Putamen (tissue), 1 donor: Measurements from ENCODE around the gene MASP1.

Experiments used
- DNase-seq: peaks from one replicate; pipeline ENCODE4 v3.0.0-alpha.2; 2016; ENCODE audit warnings: low spot score

The MASP1 gene, protein sequence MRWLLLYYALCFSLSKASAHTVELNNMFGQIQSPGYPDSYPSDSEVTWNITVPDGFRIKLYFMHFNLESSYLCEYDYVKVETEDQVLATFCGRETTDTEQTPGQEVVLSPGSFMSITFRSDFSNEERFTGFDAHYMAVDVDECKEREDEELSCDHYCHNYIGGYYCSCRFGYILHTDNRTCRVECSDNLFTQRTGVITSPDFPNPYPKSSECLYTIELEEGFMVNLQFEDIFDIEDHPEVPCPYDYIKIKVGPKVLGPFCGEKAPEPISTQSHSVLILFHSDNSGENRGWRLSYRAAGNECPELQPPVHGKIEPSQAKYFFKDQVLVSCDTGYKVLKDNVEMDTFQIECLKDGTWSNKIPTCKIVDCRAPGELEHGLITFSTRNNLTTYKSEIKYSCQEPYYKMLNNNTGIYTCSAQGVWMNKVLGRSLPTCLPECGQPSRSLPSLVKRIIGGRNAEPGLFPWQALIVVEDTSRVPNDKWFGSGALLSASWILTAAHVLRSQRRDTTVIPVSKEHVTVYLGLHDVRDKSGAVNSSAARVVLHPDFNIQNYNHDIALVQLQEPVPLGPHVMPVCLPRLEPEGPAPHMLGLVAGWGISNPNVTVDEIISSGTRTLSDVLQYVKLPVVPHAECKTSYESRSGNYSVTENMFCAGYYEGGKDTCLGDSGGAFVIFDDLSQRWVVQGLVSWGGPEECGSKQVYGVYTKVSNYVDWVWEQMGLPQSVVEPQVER

DNA sequence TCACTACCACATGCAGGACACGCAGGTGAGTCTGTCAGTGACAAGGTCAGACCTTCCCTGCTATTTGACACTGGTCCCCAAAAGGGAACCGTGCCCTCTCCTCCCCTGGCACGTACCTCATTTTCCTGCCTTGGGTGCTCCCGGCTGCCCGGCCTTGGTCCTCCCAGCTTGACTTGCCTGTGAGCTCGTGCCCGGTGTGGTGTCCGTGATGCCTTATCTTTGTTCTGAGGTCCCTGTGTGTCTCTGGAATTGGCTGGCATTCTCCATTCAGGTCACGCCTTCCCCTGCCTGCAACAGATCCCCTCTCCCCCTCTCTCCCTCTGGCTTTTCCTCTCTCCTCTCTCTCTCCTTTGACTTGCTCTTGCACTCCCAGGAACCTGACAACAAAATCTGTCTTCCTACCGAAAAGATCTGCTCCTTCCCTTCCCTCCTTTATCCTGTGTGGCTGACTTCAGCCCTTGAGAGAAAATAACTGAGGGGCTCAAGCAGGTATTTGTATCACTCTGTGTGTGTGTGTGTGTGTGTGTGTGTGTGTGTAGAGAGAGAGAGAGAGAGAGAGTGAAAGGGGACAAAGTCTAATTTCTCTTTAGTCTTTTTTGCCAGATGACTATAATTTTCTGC lies at the start of gene MASP1:
MASP1 (minus strand) TSS at position 226 of the 621 bp plus-strand sequence; CDS start at position 121, 105 bp downstream.
- DNase-seq: peak; percentile 9

DNA sequence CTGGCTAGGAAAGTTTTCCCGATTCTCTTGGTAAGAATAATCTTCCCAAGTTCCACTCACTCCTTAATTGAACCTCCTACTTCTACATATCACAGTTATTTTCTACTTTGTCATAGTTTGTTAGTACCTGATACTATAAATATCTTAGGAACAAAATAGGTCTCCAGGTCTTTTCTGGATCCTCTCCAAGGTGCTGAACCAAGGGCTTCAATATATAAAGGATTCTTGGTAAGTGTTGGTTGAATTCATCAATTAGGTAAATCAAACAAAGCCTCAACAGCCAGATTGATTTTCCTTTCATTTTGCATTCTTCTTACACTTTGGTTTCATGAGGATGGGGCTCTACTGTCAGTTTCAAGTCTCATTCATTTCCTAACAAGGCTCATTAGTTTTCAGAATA lies 49.0 kb upstream of the MASP1 start:
- no peak for DNase-seq

DNA sequence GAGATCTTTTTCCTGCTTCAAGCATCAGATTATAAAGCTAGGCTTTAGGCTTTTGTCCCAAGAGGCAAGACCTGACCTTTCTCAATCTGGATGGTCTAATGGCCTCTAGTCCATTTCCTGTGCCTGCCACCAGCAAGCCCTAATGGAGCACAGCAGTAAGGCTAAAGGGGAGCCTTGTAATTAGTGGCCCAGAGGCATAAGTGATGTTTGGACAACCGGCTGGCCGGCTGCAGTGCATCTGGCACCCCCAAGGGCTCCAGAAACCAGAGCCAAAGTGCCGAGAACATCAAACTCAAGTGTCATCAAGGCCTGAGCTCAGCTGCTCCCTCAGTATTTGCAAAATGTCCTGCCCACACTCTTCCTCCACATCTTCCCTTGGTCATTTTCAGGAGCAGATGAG lies 44.8 kb upstream of the MASP1 start:
- DNase-seq: no peak

DNA sequence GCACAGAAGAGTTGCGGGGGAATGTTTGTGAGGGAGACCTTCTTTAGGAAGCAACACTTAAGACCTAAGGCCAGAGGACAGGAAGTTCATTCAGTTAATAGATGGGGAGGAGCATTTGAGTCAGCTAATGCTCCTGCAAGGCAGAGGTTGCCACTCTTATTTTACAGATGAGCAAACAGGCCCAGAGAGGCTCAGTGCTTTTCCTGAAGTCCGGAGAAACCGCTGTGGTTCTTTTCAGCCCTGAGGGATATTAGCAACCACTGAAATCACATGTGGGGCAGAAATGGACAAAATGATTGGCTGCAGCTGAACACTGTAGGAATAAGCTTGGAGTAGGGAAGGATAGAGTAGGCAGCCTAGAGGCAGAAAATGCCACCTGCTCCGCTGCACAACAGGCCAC lies 43.4 kb upstream of the MASP1 start:
- no peak for DNase-seq

DNA sequence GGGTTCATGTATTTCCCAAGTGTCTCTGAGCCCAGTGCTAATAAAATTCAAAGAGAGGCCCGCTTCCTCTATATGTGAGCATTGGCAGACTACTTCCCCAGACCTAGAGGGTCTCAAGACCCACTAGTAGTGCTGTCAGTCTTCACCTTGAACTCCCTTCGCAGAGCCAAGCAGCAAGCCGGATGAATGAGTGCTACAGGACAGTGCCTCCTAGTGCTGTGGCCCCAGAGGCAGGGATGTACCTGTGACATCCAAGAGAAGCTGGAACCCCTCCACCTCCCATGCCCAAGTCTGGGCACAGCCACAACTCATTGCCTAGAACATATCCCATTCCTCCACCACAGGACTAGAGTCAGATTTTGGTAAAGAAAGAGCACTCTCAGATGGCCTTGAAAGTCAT lies 37.2 kb upstream of the MASP1 start:
- no peak for DNase-seq

DNA sequence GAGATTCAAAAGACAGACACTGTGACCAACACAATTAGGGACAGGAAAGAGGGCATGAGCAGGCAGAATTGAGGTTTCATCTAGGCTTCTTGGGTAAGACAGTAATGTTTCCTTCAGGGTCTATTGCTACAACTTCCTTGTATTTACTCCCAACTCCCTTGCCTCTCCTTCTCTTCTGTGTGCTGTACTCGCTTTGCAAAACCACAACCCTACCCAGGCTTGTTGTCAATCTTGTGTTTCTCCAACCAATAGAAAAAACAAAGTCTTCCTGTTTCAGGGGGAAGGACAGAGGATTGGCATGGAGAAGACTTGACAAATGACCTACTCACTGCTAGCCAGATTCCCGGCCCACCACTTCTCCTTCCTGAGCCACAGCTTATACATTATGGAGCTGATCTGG lies 36.3 kb upstream of the MASP1 start:
- no peak for DNase-seq

DNA sequence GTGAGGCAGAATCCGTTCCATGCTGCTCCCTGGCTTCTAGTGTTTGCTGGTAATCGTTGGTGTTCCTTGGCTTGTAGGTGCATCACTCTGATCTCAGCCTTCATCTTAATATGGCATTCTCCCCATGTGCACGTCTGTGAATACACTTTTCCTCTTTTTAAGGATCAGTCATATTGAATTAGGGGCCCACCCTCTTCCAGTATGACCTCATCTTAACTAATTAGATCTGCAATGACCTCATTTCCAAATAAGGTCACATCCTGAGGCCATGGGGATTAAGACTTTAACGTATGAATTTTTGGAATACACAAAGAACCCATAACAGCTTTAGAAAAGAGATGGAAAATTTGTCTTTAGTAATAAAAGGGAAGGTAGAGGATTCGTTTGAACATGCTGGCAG lies 34.1 kb upstream of the MASP1 start:
- no peak for DNase-seq

DNA sequence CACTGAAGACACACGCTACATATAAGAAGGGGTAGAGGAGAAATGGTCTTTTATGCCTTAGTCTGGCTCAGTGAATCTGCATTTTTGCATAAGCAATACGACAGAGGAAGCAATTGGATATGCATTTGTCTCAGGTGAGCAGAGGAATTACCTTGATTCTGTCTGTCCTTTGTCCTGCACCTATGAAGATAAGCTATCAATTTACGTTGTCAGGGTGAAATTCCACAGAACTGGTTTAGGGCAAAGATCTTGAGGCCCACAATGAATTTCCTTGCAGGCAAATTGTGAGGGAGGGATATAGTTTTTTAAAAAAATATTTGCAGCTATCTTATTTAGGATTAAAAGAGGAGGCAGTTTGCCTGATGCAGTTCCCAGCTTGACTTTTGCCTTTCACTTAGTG lies 31.6 kb upstream of the MASP1 start:
- no peak for DNase-seq

DNA sequence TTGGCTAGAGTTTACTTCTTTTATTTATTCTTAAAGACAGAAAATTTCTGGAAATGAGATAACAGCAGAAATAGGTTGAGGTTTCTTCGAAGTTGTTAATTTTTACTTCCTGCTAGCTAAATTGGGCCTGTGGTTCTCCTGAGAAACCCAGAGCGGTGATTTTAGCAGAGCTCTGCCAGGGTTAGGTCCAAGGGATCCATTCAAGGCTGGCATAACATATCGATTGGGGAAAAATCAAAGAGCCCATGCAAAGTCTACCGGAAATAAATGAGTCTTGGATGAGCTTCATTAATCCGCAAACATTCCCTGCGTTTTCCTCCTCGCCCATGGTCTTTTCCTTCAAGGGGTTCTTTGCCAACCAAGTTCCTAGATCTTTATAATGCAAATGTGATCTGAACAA lies 30.8 kb upstream of the MASP1 start:
- no peak for DNase-seq

DNA sequence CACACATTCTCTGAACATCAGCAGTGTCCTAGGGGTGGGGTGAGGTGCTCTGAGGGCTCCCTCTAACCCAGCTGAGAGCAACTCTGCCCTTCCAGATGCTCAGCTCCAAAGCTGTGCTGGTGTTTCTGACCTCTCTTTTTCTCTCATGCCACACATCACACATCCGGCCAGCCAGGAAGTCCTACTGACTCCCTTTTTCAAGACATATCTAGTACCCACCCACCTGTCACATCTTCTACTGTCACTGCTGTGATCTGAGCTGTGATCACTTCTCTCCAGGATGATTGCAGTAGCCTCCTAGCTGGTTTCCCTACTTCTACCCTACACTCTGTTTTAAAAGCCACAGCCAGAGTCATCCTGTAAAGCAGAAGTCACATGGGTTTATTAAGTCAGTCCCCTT lies 30.2 kb upstream of the MASP1 start:
- no peak for DNase-seq

DNA sequence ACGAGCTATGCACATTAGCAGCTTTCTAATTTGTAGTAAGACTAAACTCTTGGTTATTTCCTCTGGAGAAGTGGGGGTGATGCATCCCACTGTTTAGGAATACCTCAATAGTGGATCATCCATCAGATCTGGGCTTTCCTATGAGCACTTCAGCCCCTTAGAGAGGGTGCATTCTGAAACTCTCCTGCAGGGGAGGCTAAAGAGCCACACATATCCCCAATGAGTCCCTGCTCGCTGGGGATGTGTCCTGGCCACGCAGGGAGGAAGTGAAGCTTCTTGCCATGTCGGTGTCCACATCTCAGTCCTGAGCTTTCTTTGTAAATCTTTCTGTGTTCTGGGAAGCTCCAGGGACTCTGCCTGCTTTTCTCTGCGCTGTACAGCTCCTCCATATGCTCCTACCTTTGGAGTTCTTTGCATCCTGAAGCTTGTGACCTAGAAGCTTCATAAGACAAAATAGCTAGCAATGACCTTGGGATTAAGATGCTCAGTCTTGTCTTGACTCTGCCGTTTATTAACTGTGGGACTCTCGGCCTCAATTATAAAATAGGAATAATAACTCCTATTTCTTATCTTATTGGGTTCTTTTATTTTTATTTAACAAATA lies 28.3 kb upstream of the MASP1 start:
- peak; percentile 62 for DNase-seq

DNA sequence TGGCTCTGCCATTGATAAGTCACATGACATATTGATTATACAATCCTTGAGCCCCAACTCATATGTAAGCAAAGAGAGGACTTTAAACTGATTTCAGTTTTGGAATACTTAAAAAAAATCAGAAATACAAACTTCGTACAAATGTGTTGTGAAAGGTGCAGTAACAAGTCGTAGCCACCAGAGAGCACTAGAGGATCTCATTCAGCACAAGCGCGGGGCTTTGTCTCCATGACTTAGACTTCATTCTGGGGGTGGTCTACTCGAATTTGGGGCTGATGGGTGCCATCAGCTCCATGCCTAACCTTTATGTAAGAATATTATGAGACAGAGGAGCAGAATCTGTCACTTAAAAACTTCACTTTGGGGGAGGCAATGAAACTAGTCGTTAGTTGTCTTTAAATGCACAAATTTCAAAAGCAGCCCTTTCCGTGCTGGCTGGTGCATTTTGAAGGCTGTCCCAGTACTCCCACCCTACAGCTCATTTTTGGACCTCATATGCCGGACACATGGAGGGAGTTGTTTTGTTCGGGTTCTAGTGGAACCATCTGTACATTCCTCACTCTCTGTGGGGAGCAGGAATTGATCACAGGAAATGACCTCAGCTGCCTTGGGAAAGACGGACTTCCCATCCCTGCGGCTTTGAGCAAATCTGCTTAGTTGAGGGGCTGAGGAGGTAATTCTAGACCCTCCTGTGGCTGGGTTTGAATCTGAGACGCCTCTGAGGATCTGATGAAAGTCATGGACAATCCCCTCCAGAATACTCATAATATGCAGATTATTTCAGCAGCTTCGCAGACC lies 27.5 kb upstream of the MASP1 start:
- DNase-seq: peak; percentile 22

DNA sequence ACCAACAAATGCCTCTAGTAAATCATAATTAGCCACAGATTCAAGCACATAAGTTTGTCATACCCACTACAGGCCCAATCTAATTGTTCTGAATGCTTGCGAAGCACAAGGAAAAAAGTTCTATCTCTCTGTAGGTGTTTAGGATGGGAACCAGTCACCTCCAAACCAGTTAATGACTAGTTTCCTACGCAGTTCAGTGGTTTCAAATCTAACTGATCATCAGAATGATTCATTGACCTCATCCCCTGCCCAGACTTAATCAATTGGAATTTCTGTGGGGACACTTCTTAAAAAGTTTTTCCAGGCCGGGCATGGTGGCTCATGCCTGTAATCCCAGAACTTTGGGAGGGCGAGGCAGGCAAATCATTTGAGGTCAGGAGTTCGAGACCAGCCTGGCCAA lies 24.3 kb upstream of the MASP1 start:
- no peak for DNase-seq

DNA sequence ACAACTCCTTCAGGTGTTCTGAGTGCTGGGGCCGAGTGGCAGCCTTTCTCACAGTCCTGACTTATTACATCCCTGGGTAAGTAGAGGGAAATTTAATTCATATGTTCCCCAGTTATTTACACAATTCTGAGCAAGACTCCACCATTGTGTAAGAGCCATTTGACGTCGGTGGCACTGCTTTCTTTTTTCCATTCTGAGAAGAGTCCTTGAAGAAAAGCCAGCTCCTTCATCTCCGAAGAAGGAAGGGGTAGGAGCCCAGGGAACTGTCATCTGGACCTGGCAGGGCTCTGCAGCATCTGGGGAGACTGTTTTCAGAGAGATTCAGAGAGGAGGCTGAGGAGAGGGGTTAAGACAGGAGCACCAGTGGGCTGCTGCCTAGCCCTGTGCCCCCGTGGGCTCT lies 22.6 kb upstream of the MASP1 start:
- DNase-seq: no peak

DNA sequence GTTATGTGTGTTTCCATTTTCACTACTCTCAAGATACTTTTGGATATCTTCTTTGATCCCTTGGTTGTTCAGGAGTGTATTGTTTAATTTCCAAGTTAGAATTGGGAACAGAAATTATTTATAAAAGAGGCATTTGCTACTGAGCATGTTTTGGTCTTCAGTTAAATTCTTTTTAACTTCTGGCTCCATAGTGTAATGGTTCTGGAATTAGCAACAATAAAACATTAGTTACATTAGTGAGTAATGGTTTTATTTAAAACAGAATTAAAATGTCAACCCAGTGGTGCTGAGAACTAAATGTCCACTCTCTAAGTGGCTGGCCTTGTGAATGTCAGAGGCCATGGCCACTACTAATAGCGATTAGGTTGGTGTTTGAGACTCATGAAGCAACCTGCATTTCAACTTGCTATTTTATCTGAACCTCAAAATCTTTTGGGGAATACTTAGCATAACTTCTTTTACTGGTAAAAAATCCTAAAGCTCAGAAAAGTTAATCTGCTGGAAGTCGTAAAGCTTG lies 19.5 kb upstream of the MASP1 start:
- no peak for DNase-seq

DNA sequence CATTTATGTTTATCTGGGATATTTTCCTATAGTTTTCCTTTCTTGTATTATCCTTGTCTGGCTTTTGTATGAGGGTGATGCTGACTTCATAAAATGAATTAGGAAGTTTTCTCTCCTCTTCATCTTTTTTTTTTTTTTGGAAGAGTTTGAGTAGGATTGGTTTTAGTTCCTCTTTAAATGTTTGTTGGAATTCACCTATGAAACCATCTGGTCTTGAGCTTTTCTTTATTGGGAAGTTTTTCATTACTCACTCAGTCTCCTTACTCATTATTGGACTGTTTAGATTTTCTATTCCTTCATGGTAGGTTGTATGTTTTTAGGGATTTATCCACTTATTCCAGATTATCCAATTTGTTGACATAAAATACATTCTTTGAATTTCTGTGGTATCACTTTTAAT lies 18.7 kb upstream of the MASP1 start:
- DNase-seq: no peak

DNA sequence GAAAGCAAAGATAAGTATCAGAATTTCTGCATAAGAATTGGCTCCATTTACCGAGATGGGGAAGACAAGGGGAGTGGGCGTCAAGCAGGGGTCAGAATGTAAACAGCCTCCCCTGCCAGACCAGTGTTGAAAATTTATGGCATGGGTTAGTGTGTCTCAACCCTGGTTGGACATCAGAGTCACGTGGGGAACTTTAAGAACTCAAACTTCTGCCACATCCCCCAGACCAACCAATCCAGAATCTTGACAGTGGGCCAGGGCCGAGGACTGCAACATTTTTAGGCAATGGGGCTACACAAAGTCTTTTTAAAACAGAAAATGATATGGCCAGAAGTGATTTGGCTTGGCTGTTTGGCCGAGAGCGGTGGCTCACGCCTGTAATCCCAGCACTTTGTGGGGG lies 14.3 kb upstream of the MASP1 start:
- DNase-seq: no peak

DNA sequence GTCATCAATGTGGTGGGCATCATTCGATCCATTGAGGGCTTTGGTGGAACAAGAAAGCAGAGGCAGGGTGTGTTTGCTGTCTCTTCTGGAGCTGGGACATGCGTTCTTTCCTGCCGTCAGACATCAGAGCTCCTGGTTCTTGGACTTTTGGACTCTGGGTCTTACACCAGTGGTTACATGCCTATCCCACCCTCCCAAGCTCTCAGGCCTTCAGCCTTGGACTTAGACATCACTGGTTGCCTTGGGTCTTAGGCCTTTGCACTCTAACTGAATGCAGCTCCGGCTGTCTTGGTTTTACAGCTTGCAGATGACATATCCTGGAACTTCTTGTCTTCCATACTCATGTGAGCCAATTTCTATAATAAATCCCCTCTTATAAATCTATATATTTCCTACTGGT lies 8.1 kb upstream of the MASP1 start:
- DNase-seq: no peak

DNA sequence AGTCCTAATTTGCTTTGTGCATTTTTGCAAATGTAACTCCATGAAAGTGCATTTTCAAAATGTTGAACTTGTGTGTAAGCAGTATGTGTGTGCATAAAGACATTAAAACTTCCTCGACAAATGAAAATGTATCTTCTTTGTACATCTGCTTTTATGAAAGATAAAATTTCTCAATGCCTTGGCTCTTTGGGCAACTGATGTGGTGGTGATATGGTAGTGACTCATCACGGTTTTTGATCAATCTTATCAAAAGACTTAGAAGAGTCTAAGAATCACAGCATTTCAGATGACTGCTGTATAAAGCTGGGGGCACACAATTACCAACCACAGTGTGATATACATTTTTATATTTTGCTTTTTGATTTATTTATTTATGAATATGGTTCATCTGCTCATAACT lies 5.4 kb upstream of the MASP1 start:
- DNase-seq: no peak

DNA sequence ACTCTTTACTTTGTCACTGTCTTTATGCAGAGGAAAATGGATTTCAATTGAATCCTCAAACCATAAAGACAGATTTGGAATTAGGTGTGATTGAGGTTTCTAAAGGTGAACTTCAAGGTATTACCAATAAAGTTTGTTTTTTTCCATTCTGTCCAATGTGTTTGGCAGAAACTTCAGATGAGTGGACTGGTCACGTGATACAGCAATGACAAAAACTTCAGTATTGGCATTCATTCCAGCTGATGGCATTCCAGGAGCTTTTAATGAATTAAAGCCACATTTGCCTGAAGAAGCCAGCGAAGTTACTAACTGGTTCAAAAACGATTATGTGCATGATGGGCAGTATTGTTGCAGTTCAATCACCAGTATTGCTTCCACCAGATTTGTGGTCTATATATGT lies 4.5 kb upstream of the MASP1 start:
- no peak for DNase-seq

DNA sequence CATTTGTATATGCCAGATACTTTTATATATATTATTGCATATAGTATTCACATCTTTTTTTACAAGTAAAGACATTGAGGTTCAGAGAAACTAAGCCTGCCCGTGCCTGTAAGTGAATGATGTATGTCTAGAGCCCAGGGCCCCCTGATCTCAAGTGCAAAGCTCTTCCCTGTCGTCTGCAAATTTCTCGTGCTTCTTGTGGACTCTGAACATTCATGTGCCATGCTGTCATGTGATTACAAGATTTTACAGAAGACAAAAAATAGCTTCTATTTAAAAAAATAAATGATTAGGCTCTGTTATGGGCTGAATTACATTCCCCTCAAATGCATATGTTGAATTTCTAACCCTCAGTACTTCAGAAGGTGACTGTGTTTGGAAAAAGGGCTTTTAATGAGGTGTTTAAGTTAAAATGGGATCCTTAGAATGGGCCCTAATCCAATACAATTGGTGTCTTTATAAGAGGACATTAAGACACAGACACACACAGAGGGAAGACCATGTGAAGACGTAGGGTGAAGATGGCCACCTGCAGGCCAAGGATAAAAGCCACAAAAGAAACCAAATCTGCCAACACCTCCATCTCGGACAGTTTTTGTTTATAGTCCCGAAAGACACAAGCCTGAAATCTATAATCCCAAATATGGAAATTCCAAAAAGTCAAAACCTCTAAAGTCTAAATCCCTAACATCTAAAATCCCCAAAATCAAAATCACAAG lies 3.9 kb upstream of the MASP1 start:
- DNase-seq: no peak
